D341Med (cell line): ENCODE measurements around the gene FARP1.
"Not testable (repeated sequence)": the region's sequence is repeated elsewhere in the genome, so short reads cannot be mapped to it uniquely, and the experiment has no call there.

Experiments
- DNase-seq: peaks from one replicate; pipeline ENCODE4 v3.0.0; 2012; ENCODE audit warnings: low spot score

FARP1 gene

DNA sequence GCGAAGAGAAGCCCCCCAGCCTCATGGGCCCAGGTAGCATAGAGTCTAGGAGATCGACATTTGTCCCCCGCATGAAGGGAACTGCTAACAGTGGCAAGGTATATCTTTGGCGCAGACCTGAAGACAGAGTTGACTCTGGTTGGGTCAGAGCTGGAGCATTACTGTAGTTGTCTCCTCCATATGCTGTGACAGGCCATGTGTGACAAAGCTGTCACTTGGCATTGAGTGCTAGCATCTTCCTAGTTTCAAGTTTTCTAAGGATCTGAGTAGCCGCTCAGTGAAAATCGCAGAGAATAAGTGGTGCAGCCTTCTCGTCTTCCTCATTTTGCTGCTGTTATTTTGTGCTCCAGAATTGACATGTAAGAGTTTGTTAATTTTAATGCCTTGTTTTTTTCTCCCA, 223.5 kb downstream of the FARP1 start:
- DNase-seq = no peak

DNA sequence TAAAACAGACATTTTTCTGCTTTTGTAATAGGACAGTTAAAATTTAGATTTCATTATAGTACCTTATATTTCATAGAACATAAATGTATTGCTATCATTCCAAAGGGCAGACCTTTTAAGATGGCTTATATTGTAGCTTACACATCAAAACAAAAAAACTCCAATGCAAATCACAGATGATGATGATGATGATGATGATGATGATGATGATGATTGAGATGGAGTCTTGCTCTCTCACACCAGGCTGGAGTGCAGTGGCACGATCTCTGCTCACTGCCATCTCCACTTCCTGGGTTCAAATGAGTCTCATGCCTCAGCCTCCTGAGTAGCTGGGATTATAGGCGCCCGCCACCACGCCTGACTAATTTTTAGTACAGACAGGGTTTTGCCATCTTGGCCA, 224.1 kb downstream of the FARP1 start:
- no peak for DNase-seq

DNA sequence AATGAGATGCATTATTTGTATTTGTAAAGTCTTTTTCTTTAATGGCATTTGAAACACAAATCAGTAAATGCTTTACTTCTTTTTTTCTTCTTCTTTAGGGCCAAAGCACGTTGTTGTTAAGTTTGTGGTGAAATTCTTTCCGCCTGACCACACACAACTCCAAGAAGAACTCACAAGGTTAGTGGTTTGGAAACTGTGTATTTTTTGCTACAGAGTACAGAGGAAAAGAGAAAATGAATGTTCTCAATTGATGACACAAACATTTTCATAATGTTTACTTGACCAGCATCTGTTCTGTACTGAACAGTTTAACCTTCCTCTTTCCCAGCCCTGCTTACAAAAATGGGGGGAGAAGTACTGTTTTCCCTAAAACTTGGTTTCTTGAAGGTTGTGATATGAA, 225.1 kb downstream of the FARP1 start:
- no peak for DNase-seq

DNA sequence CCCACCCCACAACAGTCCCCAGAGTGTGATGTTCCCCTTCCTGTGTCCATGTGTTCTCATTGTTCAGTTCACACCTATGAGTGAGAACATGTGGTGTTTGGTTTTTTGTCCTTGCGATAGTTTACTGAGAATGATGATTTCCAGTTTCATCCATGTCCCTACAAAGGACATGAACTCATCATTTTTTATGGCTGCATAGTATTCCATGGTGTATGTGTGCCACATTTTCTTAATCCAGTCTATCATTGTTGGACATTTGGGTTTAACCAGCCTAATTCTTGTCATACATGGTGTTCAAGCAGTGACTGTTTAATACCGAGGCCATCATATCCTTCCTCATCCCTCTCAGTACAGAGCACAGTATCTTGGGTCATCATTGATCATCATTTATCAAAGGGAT, 226.6 kb downstream of the FARP1 start:
- DNase-seq = not testable (repeated sequence)

DNA sequence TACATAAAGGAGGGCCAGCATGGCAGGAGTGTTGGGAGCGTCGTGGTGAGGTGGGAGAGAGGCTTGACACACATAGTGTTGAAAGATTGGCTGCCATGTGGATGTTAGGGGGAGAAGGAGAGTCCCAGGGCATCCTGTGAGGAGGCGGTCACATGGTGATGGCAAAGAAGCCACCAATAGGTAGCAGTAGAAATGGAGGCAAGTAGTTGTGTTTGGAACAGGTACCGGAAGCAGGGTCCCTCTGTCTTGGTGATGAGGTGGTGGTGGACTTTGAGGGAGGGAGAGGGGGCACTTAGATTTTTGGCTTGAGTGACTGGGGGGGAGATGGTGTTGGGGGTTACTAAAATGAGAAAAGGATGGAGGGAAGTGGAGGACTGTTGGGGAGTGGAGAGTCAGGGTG, 227.4 kb downstream of the FARP1 start:
- no peak for DNase-seq

DNA sequence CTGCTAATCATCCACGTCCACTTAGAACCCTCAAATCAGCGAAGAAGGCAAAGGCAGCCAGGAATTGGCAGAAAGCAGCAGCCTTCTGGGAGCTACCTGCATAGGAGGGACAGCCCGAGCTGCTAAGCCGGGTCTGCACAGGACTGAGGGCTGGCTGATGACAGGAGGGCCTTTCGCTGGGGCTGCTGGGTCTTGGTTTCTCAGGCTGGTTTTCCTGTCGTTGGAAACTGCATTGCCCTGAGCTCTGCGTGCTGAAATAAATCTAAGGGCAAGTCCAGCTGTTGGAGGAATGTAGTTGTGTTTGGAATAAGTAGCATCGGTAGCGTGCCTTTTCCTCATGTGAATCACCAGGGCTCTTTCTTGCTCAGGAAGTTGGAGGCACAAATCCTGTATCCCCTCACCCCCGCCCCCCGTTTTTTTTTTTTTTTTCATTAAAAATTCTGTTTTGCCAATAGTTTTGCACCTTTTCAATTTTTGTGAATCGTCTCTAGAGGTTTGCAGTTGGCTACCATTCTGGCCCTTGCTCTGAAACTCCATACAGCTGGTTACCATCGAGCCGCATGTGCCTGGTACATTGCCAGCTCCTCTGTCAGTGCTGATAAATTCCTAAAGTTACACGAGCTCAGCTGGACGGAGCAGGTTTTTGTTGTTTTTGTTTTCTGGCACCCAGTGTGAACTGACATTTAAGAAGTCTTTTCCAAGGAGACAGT, 228.1 kb downstream of the FARP1 start:
- DNase-seq = no peak

DNA sequence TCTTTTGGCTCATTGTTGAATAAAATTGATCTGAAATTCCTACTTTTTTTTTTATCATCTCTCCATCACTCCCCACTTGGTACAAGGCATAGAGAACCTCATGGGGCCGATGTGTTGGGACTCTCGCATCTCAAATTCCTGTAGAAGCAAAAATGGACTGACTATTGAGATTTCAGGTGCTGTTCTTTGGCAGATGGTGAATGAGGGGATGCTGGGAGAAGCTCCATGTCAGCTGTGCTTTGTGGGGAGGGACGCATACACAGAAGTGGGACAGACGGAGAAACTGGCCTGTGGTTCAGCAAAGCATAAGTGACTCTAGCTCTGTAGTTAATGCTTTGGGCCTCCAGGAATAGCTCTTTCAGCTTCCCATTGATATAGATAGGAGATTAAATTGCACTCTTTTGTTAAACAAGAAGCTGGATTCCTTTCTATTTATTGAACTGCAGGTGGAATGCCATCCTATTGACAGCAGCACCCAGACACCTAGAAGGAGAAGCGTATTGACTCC, 228.7 kb downstream of the FARP1 start:
- DNase-seq = no peak

DNA sequence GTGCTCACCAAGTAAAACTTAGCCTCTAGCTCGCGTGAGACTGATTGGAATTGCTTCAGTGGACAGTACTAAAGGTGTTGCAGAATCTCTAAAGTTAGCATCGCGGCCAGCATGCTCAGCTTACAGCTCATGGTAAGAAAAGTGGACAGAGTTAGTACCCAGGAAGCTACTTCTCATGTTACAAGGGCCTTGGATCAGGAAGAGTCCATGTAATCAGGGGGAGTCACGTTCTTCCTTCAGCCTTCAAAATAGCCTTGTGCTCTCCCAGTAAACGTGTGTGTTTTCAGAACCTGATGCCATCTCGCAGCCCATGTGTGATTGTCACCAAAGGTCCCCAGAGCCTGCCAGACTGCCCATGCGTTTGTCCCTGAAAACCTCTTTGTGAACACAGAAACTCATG, 230.0 kb downstream of the FARP1 start:
- DNase-seq = no peak

DNA sequence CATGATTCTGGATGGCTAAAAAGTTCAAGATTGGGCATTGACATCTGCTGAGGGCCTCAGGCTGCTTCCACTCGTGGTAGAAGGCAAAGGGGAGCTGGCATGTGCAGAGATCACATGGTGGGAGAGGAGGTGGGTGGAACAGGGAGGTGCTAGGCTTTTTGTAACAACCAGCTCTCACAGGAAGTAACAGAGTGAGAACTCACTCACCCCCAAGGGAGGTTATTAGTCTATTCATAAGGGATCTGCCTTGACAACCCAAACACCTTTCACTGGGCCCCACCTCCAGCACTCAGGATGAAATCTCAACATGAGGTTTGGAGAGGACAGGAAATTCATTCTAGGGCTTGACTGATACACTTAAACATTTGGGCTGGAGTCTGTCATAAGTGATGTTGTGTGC, 231.9 kb downstream of the FARP1 start:
- no peak for DNase-seq

DNA sequence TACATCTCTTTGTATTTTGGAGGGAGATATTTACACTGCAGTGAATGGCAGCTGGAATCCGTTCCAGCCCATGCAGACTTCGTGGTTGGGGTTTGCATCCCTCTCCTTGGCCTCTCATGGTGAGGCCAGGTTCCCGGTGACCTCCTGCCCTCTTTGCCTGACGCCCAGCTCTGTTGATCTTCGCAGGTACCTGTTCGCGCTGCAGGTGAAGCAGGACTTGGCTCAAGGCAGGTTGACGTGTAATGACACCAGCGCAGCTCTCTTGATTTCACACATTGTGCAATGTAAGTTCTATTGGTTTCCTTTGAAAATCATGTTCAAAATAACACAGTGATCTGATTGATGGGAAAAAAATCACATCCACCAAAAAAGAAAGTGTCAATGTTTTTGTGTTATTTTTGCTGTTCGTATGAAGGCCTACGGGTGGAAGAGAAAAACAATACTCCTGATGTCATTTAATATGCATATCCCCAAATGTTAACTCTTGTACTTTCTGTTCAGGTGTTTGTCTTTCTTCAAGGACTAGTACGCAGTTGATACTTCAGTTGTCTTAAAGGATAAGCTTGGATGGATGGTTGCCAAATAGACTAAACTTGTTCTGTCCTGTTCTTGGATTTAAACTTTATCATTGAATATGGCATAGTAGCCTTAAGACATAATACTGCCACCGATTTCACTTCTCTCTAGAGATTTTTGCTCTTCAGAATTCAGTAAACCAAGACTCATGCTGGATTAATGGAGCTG, 234.9 kb downstream of the FARP1 start:
- no peak for DNase-seq

DNA sequence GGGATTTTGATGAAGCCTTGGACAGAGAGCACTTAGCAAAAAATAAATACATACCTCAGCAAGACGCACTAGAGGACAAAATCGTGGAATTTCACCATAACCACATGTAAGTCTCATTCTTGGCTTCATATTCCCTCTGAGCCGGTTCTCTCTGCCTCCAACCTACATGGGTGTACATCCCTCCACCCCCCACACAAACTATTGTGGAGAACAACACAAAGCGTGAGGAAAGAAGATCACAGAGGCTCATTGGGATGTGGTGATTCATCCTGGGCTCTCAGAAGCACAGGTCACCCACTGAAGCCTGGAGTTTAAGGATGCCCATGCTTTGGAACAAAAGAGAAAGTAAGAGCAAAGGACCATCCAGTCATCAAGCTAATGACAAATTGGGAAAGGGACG, 241.8 kb downstream of the FARP1 start:
- no peak for DNase-seq

DNA sequence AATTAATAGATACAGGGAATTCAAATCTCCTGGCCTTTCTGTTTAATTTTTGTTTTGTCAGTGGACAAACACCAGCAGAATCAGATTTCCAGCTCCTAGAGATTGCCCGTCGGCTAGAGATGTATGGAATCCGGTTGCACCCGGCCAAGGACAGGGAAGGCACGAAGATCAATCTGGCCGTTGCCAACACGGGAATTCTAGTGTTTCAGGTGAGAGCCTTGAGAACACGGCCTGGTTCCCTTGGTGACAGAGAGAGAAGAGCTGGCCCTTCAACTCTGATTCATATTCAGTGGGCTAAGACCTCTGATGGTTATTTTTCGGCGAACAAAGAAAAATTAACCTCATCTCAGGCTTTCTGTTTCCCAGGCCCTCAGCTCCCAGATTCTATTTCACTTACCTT, 242.7 kb downstream of the FARP1 start:
- no peak for DNase-seq

DNA sequence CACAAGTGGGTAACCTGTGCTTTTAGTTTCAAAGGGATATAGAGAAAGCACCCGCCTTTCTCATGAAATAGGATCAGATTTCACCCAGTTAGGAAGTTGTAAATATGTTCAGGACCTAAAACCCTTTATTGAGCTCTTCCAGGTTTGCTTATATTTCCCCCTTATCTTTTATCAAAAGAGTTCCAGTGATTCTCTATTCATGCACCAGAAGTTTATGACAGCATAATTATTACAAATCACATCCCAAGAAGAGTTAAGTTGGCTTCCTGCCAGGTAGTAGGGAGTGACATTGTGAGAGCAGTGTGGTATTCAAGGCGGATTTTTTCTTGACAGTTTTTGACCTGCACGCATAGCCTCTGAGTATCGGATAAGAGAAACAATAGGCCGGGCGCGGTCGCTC, 243.7 kb downstream of the FARP1 start:
- no peak for DNase-seq

DNA sequence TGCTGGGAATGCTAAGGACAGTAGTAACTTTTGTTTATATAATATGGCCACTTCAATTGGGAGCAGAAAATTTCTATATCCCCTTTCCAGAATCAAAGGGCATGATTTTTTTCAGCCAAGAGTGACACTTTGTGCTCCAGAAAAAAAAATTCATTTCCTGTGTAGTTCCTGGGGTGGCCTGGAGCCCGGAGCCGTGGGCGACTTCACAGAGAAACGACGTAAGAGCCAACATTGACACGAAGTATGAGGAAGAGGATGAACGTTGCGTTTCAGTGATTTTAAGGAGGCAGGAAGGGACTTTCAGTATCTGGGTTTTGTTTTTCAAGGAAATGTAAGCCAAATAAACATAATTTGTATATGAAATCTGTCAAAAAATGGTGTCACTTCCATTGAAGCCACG, 246.4 kb downstream of the FARP1 start:
- DNase-seq = no peak

DNA sequence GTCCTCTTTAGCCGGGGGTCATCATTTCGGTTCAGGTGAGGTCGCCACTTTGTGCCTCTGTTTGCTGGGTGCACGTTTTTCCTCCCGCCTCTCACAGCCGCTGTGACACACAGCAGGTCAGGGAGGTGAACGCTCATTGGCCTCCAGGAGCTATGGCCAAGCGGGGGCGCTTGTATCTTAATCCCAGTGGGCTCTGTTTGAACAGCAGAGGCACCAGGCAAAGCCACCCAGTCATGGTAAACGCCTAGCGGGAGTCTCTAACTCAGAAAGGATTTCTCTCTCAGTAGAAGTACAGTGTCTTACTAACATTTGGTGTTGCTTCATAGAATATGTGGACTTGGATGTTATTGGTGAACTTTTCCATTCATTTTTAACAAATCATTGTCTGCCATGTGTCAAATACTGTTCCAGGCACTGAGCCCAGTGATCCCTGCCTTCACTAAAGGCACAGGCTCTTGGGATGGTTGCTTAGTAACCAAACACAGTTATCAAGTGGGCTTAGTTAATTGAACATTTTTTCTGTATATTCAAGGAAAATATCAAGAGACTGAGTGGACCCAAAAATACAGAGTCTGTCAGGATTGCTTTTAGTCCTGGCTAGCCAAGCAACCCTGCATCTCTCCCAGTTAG, 247.3 kb downstream of the FARP1 start:
- DNase-seq = no peak

DNA sequence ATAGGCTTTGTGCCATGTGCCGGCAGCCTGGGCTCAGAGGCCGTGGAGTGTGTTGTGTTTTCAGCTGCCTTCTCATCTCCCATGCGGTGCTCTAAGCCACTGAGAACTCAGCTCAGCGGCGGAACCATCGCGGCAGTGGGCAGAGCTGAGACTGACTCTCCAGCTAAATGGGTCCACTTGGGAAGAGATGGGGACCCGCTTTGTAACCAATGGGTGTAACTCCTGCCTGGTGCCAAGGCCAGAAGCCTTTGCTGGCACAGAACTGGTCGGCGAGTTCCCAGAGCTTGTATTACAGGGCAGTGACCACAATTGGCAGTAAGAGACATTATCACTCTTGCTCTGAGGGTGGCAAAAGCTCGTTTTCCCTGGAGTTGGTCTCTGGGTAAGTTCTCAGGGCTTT, 251.0 kb downstream of the FARP1 start:
- no peak for DNase-seq

DNA sequence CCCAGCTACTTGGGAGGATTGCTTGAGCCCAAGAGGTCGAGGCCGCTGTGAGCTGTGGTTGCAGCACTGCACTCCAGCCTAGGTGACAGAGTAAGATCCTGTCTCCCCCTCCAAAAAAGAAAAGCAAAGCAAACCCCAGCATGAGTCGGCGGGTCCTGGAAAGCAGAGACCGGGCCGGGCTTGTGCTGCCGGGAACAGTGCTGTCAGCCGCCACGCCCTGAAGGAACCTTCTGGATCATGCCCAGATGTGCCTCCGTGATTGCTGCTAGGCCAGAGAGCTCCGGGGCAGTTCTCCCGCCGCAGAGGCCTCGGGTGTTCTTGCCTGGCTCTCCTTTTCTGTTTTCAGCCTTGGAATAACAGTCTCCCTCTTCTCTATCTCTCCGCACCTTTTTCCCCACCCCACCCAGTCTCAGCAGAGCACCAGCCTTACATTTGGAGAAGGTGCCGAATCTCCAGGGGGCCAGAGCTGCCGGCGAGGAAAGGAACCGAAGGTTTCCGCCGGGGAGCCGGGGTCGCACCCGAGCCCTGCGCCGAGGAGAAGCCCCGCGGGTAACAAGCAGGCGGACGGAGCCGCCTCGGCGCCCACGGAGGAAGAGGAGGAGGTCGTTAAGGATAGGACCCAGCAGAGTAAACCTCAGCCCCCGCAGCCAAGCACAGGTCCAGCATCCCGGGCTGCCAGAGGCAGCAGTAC, 252.1 kb downstream of the FARP1 start:
- DNase-seq = no peak

DNA sequence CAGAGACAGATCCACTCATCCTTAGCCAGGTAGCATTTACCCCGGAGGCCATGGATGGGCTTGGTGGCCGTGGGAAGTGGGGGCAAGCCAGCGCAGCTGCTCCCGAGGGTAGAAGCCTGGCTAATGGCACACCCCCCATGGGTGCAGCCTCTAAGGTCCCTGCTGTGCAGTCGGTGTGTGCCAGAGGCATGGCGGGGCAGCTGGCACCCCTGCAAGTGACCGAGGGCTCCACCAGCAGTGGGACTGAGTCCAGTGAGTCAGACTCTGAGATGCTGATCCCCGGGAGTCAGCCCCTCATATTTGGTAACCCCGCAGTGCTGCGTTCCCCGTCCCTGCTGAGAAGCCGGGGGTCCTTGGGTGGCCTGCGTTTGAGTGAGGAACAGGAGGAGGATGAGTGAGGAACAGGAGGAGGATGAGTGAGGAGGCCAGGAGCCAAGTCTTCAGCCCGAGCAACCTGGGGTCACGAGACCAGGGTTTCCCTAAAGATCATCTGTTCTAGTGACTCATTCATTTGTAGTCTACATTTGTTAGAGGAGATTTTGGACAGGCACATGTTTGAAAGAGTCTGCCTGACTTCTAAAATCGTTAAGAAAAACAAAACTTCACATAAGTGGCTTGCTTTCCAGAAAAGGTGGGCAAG, 253.3 kb downstream of the FARP1 start:
- no peak for DNase-seq

DNA sequence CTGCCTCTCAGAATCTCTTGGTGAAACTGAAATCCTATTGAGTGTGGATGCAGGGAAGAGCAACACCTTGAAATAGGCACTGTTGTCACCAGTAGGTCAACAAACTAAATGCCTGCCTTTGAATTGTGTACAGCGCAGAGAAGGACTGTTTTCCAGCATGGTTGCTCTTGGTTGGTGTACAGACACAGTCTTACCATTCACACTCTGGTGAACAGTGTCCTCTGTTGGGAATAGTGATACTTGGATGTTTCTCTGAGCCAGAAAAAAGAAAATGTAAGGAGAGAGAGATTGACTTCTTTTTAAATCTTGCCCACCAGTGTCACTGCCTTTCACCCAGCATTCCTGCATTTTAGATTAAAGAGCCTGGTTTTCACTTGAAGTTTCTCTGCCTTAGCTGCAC, 254.3 kb downstream of the FARP1 start:
- DNase-seq = no peak

DNA sequence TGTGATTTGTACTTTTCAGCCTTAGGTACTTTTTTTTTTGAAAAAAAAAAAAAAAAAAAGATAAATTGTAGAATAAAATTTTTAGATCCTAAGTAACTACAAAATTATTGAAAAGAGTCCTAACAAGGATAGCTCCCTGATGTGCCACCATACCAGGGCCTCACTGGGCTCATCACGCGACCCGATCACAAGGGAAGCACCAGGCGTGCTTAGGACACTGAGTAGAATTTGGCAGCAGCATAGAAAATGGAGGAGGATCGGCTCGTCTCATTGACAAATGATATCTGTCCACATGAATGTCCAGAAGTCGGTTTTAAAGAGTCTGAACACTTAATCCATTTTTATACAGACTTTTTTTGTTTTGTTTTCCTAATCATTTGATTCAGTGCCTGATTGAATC, 255.0 kb downstream of the FARP1 start:
- DNase-seq = no peak

DNA sequence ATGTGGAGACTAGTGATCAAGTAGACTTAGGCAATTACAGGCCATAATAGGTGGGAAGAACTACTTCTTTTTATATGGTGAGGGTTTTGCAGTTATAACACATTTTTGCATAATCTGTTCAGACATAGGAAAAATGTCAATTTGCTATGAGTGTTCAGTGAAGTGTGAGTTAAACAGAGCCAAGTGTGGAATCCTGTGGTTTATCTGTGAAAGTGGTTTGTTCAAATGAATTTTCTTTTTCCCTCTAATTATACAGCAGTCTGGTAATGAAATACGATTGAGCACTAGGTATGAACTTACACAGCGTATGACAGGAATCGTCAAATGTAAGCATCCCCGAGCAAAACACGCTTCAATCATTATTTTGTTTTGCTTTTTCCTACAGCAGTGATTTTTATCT, 255.7 kb downstream of the FARP1 start:
- DNase-seq = no peak

DNA sequence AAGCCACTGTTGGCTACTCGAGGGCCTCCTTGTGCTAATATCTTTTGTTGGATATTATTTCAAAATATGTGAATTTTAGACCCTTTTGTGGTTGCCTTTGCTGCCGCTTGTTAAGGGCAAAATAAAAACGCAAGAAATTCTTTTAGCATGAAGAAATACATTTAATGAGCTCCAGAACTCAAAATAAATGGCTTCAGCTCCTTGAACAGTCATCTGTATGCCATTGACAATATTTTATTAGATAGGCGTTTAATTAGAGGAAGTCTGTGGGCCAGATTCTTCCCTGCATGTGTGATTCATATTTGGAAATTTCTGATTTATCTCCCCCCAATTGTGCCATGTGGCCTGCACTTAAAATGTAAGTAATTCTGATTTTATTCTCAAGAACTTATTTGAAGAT, 256.9 kb downstream of the FARP1 start:
- no peak for DNase-seq
